IPS DF 4.7 (cell line): ENCODE results near the gene ARMC5.
"Not testable (repeated sequence)": the region's sequence is repeated elsewhere in the genome, so short reads cannot be mapped to it uniquely, and the experiment has no call there.

ENCODE experiments used
- DNase-seq: peaks from one replicate; pipeline ENCODE4 v3.0.0-alpha.2; 2013; ENCODE audit warnings: low spot score; ENCODE audit errors: extremely low read depth

The ARMC5 gene

DNA sequence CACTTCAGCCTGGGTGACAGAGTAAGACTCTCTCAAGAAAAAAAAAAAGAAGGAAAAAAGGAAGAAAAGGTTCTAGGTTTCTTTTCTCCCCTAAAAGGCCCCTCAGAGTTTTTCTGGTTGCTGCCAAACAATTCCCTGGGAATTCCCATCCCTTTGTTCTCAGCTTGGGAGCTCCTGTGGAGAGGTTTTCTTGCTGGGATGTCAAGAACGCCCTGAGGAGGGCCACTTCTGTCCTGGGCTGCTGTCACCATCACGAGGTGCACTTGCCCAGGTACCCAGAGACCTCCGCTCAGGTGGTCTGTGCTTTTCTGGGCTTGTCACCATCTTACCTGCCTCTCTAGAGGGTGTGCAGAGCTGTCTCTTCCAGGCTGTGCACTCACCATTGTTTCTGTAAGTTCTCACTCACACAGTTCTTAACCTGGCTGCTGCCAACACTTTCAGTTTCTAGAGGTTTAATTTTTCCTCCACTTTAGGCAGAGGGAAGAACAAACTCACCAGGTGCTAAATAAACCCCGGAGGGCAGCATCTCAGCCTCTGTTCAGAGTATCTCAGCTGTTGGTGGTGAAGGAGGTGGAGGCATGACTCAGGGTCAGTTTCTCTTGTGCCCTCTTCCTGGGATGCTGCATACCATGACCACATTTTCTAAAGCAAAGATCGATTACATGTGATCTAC is 28.8 kb upstream of the ARMC5 start:
- DNase-seq = no peak

DNA sequence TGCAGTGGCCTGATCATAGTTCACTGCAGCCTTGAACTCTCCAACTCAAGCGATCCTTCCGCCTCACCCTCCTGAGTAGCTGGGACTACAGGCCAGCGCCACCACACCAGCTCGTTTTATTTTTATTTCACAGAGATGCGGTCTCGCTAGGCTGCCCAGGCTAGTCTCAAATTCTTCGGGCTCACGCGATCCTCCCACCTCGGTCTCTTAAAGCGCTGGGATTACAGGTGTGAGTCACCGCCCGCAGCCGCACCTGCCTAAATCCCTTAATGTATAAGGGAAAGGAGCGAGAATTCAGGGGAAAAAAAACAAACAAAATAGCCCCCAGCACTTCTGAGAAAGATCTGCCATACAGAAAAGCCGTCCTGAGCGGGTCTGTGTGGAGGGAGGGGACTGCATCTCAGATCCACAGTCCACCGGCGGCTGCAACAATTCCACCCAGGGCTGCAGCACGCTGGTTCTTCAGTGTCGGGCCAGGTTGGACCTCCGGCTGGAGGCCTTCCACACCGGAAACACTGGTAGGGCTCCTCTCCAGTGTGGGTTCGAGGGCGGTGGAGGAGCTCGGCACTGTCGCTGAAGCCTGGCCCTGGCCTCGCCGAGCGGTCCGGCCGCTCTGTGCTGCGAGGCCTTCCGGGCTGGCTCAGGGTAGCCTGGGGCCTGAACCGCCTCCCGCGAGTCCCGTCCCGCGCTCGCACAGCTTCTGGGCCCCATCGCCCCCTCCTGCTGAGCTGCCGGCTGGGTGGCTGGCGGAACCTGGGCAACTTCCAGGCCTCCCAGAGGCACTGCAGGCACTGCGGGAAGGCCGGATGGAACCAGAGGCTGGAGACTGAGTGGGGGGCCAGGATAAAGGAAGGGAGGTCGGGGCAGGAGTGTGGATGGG is 23.7 kb upstream of the ARMC5 start:
- no peak for DNase-seq

GRCh38 chr16:31436221-31437045 is 22.9 kb upstream of the ARMC5 start:
- no peak for DNase-seq

- DNase-seq = no peak
Observed at GRCh38 chr16:31438414-31438813, 20.9 kb upstream of the ARMC5 start.

DNA sequence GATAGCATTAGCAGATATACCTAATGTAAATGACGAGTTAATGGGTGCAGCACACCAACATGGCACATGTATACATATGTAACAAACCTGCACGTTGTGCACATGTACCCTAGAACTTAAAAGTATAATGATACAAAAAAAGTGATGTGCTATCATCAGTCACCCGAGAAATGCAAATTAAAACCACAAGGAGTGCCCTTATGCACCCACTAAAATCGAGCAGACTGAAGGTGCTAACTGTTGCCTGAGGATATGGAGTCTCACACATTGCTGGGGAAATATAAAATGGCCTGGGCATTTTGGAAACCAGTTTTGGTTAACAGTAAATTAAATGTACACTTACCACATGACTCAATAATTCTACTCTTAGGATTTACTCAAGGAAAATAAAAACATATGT is 20.3 kb upstream of the ARMC5 start:
- not testable (repeated sequence) for DNase-seq

DNA sequence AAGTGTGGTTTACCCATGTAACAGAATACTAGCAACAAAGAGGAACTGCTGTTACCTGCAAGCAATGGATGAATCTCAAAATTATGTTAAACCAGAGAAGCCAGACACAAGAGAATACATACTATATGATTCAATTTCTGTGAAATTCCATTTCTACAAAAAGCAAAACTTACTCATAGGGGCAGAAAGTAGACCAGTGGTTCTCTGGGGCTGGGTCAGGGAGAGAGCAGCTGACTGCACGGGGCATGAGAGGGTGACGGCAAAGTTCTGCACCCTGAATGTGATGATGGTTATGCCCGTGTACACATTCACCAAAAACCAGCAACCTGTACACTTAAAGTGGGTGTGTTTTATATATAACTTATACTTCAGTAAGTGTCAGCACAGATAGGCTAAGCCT is 19.8 kb upstream of the ARMC5 start:
- no peak for DNase-seq

DNA sequence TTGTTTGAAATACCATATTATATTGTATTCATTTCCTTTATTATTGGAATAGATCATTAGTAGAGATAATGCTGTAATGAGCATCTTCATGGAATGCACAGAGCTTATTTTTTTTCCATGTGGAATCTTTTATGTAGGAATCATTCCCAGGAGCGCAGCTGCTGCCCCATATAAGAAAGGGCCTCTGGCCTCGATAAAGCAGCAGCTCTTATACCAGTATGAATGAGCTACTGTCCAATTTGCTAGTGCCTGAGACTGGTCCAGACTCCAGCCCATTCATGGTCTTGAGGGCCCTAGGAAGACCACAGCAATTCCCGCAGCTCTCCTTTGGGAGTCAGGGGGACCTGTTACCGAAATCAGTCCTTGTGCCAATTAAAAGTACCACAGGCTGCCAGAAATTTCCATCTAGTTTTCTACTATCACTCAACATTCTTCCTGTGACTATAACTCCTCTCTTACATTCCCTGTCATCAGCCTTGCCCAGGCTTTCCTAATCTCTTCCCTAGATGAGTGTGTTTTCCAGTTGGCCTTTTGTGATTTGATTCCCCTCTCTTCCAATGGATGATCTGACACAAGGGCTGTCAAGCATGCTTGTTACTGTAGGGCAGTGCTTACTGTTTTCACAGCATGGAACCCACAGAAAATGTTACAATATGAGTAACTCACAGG is 18.7 kb upstream of the ARMC5 start:
- DNase-seq = no peak

DNA sequence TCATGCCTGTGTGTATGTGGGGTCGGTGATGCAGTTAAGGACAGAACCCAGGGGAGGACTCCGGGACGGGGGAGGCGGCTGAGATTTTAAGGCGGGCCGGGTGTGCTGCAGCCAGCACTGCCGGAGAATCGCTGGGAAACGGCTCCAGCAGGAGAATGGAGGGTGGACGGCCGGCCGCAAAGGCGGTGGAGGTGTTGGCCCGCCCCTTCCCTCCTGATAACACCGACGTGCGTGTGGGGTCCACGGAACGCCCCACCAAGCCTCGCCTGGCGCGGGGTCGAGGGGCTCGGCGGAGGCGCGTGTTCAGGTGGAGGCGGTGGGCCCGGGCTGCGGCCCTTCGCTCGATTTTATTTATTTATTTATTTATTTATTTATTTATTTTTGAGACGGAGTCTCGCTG is 17.3 kb upstream of the ARMC5 start:
- no peak for DNase-seq

- DNase-seq = not testable (repeated sequence)
Observed at GRCh38 chr16:31445931-31446330, 13.4 kb upstream of the ARMC5 start.

GRCh38 chr16:31451201-31451600 is 8.1 kb upstream of the ARMC5 start:
- no peak for DNase-seq

GRCh38 chr16:31451681-31452351 is 7.5 kb upstream of the ARMC5 start:
- no peak for DNase-seq

DNA sequence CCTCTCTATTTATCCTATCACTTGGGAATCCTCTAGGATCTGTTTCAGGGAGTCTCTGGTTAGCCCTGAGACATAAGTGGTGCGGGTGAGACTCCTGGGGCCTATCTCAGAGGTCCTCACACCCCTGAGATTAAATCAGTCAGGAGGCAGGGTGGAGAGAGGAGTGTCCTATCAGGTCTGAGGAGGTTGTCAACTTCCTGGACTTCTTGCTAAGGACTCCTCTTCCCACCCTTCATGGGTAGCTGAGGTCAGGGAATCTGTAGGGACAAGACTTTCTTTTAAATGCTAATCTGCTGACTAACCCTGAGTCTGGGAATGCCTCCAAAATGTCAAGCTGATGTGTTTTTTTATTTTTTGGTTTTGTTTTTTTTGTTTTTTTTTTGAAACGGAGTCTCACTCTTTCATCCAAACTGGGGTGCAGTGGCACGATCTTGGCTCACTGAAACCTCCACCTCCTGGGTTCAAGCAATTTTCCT is 6.6 kb upstream of the ARMC5 start:
- DNase-seq = no peak

DNA sequence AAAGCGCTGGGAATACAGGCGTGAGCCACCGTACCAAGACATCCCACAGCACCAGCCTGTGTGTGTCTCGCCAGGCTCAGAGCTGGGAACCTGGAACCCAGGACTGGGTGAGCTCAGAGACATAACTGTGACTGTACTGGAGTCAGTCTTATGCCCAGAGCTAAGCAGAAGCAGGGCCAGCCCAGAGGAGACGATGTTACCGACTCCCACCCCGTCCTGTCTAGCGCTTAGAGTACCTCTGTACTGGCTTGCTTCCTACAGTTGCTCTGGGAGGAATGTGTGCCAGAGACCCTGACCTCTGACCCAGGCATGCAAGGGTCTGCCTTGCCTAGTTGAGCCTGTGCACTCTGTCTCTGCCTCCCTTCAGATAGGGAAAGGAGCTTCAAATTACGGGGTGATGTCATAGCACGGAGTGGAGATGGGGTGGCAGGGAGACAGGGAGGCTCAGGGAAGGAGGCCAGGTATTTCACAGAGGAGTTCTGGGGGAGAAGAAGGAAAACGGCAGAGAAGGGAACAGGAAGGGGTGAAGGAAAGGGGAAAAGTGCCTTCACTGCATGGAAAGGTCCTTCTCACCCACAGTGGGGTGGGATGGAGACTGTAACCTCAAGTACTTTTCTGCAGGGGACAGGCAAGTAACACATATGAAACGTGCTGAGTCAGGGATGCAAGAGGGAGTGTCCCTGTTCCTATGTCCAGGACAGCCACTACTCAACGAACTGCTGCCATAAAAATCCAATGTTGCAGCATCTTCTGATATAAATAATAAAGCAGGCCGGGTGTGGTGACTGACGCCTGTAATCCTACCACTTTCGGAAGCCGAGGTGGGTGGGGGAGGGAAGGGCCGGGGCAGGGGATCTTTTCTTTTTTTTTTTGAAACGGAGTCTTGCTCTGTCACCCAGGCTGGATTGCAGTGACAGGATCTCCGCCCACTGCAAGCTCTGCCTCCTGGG is 5.8 kb upstream of the ARMC5 start:
- no peak for DNase-seq

GRCh38 chr16:31455601-31456314 is 3.5 kb upstream of the ARMC5 start:
- no peak for DNase-seq

DNA sequence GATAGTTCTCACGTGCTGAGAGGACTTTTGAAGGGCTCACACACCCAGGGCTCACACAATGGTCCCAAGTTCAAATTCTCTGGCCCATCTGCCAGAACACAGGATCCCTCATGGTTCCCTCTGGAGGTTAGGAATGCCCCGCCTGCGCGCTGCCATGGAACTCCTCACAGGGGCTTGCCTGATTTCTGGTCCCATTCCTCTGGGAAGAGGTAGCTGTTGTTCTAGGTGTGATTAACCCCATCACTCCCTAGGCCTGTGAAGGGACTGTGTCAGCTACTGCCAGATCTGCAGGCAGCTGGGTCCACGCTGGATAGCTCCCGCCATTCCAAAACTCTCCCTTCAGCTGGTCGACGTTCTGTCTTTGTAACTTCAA is 2.3 kb upstream of the ARMC5 start:
- DNase-seq = no peak

- DNase-seq = no peak
Observed at GRCh38 chr16:31458073-31458843, 1.0 kb upstream of the ARMC5 start.

DNA sequence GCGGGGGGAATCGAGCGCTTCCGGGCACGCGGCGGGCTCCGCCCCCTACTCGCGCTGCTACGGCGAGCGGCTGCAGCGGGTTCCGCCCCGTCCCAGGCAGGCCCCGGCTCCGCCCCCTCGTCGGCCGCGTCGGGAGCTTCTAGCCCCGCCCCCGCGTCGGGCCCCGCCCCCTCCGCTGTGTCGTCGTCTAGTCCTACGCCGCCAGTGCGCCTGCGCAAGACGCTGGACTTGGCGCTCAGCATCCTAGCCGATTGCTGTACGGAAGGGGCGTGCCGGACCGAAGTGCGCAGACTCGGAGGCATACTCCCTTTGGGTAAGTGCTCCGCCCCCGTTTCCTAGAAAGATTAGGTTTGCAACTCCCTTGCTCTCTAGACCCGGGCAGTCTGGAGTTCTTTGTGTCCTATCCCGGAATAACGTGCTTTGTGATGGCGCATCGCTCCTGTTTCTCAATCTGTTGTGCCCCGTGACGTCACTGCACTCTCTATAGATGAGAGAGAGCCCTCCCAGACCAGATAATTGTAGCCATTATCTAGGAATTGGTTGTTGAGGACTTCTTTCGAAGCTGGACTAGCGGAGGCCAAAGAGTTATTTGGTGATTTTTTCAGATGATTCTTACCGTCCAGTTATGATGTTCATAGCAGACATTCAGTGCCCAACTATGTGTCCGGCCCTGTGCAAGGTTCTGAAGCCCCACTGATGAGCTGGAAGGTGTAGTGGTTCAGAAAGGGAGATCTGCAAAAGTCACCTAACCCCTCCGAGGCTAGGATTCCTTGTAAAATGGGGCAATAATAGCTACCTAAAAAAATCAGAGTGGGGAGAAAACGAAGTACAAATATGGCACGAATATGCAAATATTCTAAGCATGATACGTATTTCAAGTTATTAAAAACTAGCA is 633 bp downstream of the ARMC5 start:
- peak; percentile 94 for DNase-seq
